ENCODE data around the gene MPP2.

- TF ChIP-seq EZH2phosphoT487 (IDR thresholded peaks at IDR 0.05; ENCODE audit: insufficient read depth, low read depth) (no peak), EZH2 (IDR thresholded peaks at IDR 0.05; ENCODE audit: insufficient read depth, poor library complexity, severe bottlenecking) (no peak)
These were observed 33.5 kb downstream of the MPP2 start for GRCh38 chr17:43873815-43874214.

Data from GM23248 (cell line).